Measurements from ENCODE around the gene ABL2.
"Not testable (repeated sequence)": the region's sequence is repeated elsewhere in the genome, so short reads cannot be mapped to it uniquely, and the experiment has no call there.

ABL2 gene

DNA sequence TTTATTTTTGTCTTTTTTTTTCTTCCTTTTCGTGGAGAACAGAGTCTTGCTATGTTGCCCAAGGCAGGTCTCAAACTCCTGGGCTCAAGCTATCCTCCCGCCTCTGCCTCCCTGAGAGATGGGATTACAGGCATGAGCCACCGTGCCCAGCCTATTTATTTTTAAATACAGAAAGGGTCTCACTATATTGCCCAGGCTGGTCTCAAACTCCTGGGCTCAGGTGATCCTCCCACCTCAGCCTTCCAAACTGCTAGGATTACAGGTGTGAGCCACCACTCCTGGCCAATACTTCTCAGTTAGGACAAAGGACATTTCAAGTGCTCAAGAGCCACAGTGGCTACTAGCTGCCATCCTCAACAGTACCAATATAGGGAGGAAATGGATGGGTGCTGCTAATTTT lies 16.2 kb downstream of the ABL2 start:
- not testable (repeated sequence) for DNase-seq (ENCODE audit: low spot score)

DNA sequence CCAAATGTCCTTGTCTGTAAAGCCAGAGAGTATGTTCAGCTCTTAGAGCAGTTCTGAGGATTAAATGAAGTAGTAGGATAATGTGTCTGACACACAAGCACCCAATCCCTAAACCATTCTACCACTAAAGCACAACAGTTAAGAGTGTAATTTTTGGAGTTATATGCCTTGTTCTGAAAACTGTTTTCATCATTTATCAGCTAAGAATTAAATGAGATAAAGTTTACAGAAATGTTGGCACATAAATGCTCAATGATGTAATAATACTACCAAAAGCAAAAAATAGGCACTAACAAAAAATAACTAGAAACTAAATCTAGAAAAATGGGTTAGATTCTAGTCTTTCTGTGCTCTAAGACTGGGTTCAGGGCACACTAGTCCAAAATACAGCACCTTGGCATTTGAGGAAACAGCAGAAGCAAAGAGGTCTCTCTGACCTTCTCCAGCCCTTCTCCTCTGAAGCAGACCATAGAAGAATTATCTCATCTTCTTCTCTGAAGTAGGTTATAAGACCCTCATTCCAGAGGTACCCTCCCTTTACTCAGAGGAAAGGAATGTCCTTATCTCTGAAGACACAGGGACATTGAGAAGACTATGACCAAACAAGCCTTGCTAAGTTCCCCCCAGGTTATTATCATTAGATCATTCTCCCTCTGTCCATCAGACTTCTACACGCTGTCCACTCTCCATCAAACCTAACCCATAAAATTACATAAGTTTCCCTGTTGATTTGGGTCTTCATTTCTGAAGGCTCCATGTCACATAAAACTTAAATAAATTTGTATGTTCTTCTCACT lies 20.6 kb downstream of the ABL2 start:
- DNase-seq (ENCODE audit: low spot score): no peak

DNA sequence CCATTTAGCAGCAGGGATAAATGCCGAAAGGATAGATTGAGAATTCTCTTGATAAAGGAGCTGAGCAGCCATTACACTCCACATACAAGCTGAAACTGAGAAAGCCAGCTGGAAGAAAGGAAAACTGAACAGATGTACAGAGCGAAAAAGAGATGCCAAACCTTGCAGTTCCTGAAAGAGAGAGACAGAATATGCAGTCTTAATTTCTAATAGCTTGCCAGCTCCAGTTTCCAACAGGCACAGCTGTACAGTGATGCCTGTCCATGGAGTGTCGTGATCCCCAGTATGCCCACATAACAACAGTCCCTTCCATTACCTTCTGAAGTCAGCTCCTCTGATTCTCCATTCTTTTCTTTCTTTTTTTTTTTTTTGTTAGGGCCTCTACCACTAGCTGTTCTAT lies 22.7 kb downstream of the ABL2 start:
- no peak for DNase-seq (ENCODE audit: low spot score)

DNA sequence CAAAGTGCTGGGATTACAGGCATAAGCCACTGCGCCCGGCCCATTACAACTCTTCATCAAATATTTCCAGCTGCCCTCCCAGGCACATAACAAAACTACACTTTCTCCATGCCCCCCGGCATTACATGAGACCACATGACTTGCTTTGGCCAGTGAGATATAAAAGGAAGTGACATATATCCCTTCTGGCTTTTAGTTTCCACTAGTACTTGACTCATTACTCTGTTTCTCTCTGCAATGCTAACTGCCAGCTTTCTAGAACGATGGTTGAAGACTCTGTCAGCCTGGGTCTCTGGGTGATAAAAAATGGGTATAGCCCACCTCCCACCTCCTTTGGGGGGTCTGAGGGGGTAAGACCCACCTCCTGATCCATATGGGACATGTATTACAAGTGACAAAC lies 24.2 kb downstream of the ABL2 start:
- DNase-seq (ENCODE audit: low spot score): no peak

DNA sequence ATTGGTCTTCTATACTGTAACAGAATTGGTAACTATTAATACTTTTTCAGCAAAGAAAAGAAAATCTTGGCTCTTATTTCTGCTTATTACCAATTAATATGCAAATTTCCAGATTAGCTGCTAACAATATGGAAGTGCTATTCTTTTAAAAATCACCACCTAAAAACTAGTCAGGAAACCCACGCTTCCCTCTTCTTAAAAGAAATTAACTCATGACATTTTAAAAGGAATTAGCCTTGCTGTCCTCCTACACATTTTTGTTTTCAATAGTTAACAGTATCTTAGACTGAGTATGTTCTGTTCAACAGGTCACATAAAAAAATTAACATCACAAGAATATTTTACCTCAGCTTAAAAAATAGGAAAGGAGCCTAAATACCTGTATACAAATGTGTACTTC lies 27.3 kb downstream of the ABL2 start:
- no peak for DNase-seq (ENCODE audit: low spot score)

DNA sequence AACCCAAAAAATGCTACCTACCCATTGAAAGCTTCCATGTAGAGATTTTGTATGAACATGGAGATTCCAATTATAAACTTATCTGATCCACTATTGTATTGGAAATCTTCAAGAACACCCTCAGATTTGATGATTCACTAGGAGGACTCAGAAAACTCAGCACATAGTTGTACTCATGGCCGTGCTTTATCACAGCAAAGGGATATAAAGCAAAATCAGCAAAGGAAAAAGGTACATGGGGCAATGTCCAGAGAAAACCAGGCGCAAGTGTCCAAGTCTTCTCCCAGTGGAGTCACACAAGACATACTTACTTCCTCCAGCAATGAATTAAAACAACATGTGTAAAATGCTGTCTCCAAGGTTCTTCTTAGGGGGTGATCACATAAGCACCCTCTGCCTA lies 28.9 kb downstream of the ABL2 start:
- DNase-seq (ENCODE audit: low spot score): no peak

DNA sequence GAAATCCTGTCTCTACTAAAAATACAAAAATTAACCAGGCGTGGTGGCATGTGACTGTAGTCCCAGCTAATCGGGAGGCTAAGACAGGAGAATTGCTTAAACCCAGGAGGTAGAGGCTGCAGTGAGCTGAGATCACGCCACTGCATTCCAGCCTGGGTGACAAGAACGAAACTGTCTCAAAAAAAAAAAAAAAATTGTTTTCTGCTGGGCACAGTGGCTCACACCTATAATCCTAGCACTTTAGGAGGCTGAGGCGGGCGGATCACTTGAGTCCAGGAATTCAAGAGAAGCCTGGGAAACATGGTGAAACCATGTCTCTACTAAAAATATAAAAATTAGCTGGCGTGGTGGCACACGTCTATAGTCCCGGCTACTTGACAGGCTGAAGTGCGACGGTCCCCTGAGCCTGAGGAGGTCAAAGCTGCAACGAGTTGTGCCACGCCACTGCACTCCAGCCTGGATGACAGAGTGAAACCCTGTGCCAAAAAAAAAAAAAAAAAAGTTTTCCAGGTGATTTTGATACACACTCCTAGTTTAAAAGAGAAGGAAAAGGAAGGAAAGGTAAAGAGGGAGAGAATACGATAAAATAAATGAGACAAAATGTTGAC lies 31.7 kb downstream of the ABL2 start:
- no peak for DNase-seq (ENCODE audit: low spot score)

DNA sequence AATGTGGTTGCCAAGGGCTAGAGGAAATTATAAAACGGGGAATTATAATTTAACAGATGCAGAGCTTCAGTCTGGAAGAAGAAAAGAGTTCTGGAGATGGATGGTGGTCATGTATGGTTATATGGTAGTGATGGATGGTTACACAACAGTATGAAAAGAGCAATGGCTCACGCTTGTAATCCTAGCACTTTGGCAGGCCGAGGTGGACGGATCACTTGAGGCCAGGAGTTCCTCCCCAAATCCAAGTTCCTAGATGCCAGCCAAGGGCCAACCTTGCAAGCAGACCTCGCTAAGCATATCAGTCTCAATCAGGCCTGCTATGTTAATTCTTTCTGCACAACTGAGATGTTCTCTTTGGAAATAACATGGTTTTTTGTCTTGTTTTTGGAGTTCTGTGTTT lies 33.6 kb downstream of the ABL2 start:
- DNase-seq (ENCODE audit: low spot score): not testable (repeated sequence)

DNA sequence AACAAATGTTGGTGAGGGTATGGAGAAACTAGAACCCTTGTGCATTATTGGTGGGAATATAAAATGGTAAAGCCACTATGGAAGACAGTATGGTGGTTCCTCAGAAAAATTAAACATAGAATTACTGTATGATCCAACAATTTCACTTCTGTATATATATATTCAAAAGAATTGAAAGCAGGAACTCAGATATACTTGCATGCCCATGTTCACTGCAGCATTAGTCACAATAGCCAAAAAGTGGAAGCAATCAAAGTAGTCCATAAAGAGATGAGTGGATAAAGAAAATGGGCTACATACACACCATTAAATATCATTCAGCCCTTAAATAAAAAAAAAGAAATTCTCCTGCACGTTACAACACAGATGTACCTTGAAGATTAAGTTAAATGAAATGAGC lies 34.1 kb downstream of the ABL2 start:
- DNase-seq (ENCODE audit: low spot score): no peak

DNA sequence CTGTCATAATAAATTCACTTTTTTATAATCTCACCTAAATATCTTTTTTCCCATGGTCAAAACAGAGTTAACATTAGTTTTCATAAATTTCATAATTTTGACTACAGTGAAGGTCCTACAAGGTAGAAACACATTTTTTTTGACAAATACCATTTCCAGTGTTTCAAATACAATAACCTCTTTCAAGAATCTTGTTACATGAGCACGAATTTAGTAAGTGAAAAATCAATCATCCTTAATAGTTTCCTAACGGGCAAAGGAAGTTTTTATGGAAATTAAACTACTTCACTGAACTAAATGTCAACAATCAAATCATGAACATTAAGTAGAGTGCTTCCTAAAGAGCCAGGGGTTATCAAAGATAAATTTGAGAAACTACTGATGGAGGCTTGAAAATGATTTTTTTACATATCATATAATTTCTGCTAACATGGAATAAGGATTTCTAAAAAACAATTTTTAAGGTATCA lies 35.4 kb downstream of the ABL2 start:
- no peak for DNase-seq (ENCODE audit: low spot score)

DNA sequence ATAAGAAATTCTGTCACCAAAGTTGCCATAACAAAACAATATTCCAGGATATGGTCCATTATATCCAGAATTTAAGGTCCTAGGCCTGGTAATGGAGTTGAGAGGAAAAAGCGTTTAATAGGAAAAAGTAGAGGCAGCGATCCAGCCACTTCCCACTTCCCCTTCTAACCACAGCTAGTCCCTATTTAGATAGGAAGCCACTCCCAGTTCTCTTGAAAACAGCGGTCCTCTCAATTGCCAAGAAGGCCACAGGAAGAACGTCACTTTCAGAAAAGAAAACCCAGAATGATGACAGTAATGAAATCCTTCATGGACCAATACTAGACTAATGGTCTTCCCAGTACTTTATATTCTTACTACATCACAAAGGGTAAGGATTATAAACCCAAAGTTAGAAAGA lies 38.6 kb downstream of the ABL2 start:
- no peak for DNase-seq (ENCODE audit: low spot score)

DNA sequence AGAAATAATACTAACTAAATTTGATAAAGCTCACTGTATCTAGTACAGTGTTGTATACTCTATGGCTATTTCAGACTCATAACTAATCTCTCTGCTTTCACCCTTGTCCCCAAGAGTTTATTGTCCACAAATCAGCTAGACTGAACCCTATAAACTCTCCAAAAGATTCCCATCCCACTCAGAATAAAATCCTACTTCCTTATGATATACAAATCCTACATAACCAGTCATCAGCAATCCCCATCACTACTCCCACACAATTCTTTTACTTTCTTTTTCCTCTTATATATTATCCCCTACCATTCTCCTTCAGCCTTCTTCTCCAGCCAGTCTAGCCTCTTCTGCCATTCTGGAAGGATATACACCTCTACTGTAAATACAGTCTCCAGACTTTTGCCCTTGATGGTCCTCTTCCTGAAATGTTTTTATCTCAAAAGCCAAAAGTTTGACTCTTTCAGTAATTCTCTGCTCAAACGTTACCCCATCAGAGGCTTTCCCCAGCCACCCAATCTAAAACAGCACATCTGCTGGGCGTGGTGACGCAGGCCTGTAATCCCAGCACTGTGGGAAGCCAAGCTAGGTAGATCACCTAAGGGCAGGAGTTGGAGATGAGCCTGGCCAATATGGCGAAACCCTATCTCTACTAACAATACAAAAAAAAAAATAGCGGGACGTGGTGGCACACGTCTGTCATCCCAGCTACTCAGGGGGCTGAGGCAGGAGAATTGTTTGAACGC lies 41.6 kb downstream of the ABL2 start:
- DNase-seq (ENCODE audit: low spot score): no peak

DNA sequence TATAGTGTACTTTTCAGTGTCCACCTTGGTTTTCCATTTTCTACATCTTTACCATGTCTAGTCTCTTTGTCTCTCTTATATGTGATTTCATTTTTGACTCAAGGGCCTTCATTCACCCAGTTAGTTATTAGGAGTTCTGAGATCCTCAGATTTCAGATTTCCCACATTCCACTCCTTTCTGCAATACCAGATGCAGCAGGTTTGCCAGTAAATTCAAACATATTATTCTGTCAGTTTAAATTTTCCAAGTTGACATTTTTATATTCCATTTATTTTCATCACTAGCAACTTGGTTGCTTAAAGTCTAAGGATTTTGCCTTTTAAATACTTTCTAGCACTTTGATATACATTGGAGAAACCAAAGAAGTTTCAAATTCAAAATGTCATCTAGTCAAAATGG lies 42.4 kb downstream of the ABL2 start:
- DNase-seq (ENCODE audit: low spot score): no peak

DNA sequence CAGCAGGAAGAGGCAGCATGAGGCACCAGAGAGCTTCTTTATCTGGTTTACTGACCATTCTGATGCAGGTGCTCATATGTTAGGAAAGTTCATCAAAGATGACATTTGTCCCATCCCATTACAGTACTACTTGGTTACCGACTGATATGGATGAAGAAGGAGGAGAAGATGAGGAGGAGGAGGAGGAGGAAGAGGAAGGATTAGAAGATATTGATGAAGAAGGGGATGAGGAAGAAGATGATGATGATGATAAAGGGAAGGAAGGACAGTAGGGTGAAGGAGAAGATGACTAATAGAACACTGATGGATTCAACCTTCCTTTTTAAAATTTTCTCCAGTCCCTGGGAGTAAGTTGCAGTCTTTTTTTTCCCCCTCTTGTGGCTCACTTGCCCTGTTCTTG lies 45.1 kb downstream of the ABL2 start:
- DNase-seq (ENCODE audit: low spot score): no peak

DNA sequence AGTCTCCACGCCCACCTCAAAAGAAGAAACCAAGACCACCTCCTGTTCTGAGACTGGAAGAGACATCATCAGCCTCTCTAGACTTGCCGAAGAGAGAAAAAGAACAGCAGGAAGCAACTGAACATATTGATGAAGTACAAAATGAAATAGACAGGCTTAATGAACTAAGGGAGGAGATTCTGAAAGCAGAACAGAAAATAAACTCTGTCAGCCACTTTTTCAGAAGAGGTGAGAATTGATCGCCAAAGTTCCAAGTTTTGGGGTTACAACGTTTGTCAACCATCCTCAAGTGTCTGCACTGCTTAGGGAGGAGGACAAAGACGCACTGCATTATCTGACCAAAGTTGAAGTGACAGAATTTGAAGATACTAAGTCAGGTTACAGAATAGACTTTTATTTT lies 45.6 kb downstream of the ABL2 start:
- no peak for DNase-seq (ENCODE audit: low spot score)

DNA sequence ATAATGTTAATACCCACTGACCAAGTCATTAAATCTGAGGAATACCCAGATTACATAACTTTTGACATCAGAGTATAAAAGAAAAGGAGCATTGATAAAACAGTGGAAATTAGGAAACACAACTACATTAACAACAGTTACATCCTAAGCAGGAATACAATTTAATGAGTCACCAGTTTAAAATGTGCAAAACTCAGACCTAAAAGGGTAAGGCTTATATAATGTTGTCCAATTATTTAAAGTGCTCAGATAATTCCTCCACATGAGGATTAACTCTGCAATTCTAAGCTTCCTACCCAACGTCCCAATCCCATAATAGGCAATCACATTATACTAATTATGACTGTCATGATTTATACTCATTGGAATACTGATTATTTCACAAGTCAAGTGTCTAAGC lies 50.5 kb downstream of the ABL2 start:
- no peak for DNase-seq (ENCODE audit: low spot score)

DNA sequence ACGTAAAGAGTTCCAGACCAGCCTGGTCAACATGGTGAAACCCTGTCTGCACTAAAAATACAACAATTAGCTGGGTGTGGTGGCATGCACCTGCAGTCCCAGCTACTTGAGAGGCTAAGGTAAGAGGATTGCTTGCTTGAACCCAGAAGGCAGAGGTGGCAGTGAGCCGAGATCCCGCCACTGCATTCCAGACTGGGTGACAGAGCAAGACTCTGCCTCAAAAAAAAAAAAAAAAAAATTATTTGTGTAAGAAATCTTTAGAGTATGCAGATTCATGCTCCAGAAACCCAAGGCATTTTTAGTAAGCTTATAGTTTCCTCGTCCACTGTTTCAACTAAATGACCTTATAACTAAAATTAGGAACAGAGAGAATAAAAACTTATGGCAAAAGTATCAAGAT lies 51.3 kb downstream of the ABL2 start:
- DNase-seq (ENCODE audit: low spot score): no peak

DNA sequence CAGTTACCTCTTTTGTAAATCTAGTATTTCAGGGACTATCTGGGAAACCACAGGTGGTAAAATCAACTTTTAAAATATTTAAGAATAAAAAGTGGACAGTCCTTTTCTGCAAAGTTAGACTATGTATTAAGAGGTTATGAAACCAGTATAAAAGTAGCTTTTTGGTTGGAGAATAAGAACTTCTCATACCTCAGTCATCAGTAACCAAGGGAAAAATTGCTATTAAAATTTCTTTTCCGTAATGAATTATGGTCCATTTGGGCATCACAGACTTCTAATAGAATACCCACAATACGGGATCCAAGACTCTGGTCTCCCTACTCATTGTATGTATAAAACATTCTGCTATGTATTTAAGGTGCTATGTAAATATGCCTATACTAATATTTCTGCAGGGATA lies 51.9 kb downstream of the ABL2 start:
- no peak for DNase-seq (ENCODE audit: low spot score)

DNA sequence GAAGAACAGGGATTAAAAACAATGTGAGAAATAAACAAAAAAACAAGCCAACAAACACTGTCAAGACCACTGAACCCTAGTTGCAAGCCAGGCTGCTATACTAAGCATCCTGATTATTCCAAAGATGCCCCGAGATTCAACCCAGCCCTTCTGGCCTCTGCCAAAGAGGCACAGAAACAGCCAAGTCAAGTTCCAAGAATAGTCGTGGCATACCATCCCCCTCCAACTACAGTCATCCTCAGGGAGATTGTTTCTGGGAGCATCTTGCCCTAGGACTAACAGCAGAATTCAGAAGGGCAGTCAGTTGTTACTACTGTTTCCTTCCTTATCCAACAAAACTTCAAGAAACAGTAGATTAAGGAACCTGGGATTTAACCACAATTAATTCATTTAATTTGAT lies 52.3 kb downstream of the ABL2 start:
- DNase-seq (ENCODE audit: low spot score): no peak

DNA sequence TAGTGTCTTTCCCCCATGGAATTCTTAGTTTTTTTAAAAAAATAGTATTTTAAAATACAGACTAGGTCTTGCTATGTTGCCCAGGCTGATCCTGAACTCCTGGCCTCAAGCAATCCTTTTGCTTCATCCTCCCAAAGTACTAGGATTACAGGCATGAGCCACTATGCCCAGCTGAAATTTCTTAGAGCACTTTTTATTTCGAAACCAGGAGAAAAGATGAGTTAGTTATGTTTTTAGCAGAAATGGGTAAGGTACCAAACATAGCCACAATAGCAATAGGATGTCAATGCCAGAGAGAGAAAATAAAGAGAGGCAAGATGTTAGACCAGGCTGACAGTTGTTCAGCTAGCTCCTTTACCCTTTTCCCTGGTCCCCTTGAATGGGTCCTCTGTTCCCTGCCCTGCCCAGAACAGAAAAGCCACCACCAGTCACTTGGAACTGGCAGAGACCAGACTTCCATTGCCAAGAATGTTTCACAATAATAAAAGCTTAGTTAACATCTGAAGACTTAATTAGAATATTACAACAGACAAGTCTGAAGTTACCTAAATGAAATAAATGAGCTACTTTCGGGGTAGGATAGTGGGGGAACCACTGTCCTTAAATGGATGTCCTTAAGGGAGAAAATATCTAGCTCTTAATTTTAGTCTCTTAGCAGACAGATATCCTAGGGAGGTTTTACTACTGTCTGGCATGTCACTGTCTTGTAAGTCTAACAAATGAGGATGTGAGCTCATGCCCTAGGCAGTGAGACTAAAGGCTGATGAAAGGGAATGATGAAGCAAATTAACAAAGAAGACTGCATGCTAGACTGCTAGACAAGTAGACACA lies 54.3 kb downstream of the ABL2 start:
- no peak for DNase-seq (ENCODE audit: low spot score)

DNA sequence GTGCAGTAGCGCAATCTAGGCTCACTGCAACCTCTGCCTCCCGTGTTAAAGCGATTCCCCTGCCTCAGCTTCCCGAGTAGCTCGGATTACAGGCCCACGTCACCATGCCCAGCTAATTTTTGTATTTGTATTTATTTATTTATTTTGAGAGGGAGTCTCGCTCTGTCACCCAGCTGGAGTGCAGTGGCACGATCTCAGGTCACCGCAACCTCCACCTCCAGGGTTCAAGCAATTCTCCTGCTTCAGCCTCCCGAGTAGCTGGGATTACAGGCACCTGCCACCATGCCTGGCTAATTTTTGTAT lies 59.1 kb downstream of the ABL2 start:
- not testable (repeated sequence) for DNase-seq (ENCODE audit: low spot score)

DNA sequence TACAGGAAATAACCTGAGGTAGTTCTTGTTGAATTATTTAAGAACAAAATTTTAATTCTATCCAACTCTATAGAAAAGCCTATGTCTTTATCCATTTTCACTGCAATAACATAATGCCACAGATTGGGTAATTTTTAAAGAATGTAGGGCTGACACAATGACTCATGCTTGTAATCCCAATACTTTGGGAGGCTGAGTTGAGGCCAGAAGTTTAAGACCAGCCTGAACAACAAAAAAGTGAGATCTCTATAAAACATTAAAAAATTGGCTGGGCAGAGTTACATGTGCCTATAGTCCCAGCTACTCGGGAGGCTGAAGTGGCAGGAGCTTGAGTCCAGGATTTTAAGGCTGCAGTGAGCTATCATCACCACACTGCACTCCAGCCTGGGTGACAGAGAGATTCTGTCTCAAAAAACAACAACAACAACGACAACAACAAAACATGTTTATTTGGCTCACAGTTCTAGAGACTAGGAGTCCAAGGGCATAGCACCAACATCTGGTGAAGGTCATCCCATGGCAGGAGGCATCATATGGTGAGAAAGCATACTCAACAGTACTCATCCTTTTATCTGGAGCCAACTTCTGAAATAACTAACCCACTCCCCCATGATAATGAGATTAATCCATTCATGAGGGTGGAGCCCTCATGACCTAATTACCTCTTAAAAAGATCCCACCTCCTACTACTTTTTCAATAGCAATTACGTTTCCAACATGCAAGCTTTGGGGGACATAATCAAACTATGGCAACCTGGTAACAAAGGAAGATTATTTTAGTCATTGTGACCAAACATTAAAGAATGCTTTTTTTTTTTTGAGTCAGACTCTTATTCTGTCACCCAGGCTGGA lies 59.6 kb downstream of the ABL2 start:
- no peak for DNase-seq (ENCODE audit: low spot score)
